Measurements from ENCODE around the gene MYO1E.

Gene MYO1E

DNA sequence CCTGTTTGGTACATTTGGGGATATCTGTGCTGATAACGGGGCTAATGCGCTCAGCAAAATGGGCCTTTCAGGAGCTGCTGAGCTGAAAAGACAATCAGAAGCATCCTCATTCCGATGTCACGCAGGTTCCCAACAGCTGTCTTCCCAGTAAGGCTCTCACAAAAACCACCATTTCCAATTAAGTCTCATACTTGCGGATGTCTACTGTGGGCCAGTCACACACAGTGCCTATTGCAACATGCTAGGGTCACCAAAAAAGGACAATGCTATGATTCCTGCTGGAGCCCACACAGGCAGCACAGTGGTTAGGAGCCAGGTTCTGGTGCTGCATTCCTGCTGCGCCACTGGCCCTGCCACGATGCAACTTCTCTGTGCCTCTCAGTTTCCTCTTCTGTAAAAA is 182.4 kb downstream of the MYO1E start:
- DNase-seq (ENCODE audit: low read depth) = no peak

DNA sequence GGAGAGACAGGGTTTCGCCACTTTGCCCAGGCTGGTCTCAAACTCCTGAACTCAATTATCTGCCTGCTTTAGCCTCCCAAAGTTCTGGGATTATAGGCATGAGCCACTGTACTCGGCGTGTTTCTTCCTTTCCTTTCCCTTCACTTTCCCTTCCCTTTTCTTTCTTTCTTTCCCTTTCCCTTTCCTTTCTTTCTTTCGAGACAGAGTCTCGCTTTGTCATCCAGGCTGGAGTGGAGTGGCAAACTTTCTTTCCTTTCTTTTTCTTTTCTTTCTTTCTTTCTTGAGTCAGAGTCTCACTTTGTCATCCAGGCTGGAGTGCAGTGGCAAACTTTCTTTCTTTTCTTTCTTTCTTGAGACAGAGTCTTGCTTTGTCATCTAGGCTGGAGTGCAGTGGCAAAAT is 183.4 kb downstream of the MYO1E start:
- no peak for DNase-seq (ENCODE audit: low read depth)

DNA sequence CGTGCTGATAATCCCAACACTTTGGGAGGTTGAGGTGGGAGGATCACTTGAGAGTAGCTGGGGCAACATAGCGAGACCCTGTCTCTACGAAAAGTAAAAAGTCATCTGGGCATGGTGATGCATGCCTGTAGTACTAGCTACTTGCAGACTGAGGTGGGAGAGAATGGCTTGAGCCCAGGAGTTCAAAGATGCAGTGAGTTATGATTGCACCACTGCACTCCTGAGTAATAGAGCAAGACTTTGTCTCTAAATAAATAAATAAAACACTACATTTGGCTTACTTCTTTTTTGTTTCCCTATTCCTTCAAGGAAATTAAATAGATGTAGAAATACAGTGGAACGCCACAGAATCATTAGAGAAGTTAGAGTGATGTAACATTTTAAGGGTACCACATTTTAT is 186.2 kb downstream of the MYO1E start:
- peak; percentile 94 for DNase-seq (ENCODE audit: low read depth)

DNA sequence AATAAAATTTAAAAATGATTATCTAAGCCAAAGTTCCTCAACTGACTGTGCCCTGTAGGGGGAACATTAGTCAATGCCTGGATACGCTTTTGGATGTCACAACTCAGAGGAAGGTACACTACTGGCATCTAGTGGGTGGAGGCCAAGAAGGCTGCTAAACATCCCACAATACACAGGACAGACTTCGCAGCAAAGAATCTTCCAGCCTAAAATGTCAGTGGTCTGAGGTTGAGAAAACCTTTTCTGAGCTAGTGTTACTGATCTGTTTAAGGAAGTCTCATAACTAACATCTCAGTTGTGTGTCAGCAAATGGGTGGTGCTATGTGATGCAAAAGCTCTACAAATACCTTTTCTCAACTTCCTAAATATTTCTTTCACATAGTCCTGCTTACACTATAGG is 186.9 kb downstream of the MYO1E start:
- peak; percentile 23 for DNase-seq (ENCODE audit: low read depth)

DNA sequence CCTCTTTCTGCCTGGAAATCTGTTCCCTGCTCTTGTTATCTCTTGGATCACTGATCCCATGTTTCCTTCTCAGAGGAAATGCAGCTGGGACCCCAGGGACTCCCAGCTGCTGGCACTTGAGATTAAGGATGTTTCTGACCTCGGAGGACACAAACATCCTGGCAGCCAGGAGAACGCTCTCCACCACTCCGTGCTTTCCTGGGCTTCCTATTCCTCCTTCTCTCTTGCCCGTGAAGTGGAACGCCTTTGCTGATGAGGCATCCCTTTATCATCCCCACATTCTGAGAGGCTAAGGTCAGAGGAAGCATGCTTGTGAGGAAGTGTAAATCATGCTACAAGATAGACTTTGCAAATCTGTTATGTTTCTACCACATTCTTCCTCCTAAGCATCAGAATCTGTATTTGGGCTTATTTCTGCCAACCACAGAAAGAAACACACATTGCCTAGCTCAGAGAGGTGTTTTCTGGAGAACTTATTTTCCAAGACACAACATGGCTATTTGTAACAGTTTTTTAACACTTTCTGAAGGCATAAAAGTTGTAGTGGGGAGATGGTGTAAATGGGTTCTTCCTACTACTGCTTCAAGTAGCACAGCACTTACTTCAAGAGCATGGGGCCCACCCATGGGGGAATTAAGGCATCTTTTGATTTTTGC is 191.6 kb downstream of the MYO1E start:
- peak; percentile 72 for DNase-seq (ENCODE audit: low read depth)

DNA sequence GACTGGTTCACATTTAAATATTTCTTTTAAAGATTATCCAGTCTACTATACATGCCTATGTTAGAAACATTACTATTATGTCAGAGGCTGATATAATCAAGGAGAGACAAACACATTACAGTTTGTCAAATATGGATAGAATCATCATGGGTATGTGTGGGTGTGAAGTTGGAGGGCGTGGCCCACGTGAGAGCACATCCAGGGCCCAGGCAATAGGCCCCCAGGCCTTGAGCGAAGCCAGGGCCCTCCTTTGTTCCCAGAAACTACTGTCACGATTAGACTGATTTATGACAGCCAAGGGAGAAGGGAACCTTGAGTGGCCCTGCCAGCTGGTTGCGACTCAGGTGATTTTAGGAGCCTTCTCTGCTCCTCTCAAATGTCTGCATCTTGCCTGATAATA is 193.0 kb downstream of the MYO1E start:
- no peak for DNase-seq (ENCODE audit: low read depth)

DNA sequence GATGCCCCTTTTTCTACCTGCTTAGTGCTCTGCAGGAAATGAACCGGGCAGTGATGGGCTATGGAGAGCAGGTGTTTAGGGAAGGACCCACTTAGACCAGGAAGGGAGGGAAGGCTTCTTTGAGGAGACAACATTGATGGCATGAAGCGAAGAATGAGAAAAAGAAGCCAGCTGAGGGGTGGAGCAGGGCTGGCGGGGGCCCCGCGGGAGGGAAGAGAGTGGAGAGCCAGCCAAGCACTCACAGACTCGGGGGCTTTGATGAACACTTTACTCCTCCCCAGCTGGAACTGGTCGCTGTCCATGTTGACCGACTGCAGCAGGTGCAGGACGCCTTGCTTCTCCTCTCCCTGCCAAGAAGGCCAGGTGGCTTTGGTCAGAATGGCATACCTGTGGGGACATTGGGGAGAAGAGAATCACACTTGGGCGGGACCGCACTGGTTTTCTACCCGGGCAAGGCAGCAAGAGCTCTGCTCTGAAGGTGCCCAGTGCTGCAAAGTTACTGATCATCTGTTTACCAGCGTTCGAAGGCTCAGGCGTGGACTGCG is 194.4 kb downstream of the MYO1E start:
- no peak for DNase-seq (ENCODE audit: low read depth)

DNA sequence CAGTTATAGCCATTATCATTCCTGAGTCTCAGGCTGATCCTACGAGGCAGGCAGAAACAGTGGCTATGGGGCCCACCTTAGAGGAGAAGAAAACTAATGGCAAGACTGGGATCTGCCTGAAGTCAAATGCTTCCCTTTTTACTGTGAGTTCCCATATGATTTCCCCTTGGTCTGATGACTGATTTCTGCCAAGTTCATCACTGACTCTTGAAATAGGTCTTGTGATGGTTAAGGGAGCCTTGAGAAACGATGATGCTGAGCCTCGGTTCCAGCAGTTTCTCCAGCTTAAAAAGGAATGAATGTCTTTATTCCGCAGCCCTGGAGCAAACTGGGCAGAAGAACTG is 195.4 kb downstream of the MYO1E start:
- DNase-seq (ENCODE audit: low read depth) = no peak

DNA sequence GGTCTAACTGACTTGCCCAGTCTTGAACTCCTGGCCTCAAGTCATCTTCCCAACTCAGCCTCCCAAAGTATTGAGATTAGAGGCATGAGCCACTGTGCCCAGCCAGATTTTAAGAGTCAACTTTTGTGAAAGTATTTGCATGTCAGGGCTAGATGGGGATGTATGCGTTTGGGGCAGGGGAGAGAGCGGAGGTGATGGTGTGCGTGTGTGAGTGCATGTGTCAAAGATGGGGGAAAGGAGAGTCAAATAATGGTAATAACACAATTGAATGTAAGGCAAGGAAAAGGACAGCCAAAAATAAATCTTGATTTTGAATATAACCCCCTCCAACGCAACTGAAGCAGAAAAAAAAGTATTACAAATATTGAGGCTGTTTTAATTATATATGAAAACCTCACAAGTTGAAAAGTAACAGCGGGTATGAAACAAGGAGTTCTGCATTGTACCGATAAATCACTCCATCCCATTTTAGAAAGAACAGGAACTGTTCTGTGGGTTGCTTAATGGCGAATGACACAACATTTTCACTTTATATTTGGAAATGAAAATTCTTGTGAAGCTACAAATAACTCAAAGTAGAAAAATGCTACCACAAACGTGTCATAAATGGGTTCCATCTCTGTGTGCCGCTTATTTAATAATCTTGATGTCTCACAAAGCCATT is 195.9 kb downstream of the MYO1E start:
- DNase-seq (ENCODE audit: low read depth) = no peak

DNA sequence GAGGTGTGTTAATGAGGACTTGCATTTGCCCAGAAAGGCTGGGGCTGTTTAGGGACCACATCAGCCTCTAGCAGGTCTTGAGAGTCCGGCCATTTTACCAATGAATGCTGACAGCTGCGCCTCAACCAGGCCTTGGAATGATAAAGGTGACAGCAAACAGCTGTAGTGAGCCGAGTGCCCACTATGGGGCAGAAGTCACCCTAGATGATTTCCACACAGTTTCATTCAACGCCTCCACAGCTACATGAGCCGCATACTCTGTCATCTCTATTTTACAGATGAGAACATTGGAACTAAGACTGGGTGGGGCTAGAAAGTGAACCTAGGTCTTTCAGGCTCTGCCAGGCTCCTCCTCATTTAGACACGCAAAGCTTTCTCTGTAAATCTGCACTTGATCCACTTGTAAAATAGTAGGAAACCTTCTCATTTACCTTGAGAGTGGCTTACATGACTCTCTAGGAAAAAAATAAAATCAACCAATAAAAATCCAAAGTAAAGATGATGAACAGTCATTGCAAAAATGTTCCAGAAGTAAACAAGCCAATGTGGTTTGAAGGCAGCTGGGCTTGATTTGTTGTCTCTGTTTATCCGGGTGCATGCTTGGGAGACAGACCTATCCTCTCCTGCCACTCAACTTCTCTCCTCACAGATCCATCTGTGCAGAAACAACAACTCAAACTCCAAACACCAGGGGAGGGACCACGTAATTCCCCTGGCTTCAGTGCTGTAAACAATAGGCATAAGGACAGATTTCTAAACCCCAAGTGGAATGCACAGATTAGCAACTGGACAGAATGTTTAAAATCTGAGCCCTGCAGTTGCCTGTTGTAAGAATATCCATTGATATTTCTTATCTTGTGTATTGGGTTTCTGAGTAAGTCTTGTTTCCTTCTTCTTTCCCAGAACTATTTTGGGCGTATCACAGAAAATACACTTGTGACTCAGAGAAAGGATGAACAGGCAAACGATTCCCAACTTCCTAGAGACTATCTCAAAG is 197.5 kb downstream of the MYO1E start:
- DNase-seq (ENCODE audit: low read depth) = peak; percentile 91

DNA sequence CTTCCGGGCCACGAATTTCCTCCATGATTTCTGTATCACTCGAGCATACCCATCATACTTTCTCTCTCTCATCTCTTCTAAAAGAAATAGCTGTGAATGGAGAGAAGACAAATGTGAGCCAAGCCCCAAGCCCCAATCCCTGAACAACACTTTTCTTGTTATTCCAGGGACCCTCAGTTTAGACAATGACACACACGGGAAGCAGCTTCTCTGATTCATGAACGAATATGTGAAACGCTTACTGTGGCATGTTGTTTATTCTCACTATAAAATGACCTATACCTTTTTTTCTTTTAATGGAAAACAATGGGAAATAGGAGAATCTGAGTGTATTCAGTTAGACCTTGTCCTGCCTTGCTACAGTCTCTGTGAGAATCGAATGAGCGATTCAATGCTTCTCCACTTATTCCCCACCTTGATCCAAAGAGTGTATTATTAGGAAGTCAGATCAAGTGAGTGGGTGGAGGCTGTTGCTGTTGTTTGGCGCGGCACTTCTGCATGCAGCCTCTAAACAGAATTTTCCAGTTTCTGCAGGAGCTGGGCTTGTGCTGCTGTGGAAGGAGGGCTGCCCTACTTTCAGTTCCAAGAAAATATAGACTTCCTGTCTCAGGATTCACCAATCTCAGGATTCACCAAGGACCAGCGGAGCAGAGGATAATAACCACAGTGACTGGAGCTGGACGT is 198.4 kb downstream of the MYO1E start:
- DNase-seq (ENCODE audit: low read depth) = peak; percentile 31

DNA sequence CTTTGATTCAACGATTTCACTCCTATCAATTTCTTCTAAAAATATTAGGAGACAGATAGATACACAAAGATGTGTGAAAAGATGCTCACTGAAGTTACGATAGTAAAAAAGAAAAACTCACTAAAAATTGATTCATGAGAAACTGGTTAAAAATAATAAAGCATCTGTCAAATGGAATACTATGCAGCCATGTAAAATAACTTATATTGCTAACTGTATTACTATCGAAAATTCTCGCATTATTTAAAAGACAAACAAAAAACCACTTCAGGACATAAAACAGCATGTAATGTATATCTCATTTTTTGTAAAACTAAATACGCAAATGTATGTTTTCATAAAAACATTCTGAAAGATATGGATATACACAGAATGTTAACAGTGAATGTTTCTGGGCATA is 199.5 kb downstream of the MYO1E start:
- DNase-seq (ENCODE audit: low read depth) = no peak

DNA sequence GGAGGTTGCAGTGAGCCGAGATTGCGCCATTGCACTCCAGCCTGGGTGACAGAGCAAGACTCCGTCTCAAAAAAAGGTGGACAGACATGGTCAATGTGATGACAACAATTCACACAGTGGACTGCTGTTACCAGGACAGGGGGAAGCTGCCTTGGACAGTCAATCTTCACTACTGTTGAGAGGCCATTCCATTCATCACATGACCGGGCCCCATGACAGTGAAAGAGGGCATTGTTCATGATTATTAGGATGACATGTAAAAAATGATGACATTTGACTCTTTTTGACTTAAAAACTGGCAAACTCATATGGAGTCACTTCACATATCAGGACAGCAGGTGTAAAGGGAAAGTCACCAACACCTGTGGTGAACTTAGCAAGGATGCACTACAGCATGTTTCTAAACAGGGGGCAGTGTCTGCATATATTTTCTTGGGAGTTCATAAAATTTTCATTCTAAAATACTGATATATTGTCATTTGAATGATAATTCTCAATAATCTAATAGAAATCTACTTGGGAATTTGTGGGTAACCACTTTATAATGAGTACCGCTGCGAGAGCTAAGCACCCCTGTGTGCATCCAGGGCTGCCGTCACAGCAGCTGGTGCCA is 200.3 kb downstream of the MYO1E start:
- no peak for DNase-seq (ENCODE audit: low read depth)

DNA sequence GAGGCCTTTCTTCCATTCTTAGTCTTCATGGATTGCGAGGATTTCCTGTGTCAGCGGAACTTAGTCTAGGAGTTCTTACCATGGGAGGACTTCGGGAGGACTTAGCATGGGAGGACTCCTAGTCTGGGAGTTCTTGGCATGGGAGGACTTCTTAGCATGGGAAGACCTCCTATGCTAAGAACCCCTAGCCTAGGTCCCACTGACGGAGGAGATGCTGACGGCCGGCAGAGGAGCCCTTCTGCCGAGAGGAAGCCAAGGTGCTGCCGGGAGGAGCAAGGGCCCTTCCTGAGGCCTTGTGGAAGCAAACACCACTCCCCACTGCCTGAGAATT is 201.6 kb downstream of the MYO1E start:
- no peak for DNase-seq (ENCODE audit: low read depth)

DNA sequence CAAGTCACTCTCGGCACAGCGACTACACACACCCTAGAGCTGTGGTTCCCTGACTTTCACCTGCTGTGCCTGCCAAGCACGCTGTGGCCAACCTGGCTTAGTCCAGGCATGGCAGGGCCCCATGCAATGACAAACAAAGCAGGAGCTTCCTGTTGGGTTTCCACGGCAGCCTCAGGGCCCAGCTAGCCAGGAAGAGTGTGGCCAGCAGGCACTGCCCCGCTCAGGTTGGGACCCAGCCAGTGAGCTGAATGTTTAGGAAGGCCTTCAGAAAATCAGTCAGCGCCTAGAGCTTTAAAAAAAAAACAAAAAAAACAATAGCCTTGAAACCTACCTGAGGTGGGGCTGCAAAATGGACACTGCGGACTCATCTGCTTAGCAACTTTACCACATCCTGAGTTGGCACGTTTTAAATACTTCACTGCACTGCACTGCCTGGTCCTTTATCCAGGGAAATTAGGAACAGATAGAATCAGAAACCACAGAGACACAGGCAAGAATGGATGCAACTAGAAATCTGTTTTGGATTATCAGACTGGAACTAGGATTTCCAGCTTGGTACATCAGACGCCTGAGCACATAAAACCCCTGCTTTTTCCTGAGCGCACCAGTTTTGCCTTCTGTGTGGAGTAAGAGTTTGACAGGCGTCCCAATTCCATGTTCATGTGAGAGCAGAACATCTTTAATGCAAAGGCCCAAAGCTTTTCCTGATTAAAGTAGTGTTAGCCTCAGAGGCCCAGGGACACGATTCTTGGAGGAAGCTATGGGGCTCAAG is 202.2 kb downstream of the MYO1E start:
- peak; percentile 48 for DNase-seq (ENCODE audit: low read depth)

DNA sequence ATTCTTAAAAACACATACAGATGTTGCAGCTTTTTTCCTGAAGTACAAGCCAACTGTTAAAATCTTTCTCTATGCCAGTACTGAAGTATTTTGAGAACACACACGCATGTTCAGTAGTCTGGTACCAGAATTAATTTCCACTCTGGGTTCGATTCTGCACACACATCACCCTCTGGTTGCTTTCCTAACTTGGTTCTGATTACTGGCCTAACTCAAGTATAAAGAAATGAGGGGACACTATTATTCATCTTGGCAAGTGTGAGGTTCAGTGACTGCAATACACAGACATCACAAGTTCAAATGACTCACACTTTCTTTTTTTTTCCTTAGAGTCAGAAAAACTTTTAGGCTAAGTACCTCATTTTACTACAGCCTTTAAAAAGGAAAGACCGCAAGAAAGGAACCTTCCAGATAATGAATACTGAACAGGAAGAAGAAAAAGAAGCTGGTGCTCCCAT is 203.4 kb downstream of the MYO1E start:
- peak; percentile 91 for DNase-seq (ENCODE audit: low read depth)

DNA sequence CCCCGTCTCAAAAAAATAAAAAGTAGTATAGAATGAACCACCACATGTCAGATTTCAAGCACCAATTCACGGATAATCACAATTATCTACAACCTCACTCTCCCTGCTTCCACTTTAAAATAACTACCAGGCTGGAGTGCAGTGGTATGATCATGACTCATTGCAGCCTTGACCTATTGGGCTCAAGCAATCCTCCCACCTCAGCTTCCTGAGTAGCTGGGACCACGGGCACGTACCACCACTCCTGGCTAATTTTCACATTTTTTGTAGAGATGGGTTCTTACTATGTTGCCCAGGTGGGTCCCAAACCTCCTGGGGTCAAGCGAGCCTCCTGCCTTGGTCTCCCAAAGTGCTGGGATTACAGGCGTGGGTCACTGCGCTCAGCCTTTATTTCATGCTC is 204.1 kb downstream of the MYO1E start:
- DNase-seq (ENCODE audit: low read depth) = peak; percentile 74

DNA sequence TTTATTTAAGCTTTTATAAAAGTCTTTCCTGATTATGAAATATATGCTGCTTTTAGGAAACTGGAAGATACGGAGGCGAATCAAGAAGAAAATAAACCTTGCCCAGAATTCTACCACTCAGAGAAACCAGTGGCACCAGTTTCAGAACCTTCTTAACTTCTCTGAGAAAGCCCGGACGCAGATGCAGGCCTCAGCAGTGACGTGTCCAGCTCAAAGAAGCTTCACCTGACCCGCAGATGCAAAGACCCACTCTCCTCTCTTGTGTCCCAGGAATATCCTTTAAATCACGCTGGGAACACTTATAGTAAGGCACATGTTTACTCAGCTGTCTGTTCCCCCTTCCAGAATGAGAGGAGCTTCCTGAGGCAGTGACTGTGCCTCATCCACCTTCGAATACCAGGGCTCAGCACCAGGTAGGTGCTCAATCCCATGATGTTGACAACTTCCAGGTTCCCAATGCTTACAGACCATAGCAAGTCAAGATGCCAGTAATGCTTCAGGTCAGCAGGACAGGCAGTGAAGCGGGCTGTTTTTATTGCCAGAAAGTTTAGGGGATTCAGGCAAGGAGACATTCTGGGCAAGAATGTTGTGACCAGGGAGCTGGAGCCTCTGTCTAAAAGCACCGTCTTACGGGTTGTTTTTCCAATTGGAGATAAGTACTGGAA is 205.9 kb downstream of the MYO1E start:
- no peak for DNase-seq (ENCODE audit: low read depth)

DNA sequence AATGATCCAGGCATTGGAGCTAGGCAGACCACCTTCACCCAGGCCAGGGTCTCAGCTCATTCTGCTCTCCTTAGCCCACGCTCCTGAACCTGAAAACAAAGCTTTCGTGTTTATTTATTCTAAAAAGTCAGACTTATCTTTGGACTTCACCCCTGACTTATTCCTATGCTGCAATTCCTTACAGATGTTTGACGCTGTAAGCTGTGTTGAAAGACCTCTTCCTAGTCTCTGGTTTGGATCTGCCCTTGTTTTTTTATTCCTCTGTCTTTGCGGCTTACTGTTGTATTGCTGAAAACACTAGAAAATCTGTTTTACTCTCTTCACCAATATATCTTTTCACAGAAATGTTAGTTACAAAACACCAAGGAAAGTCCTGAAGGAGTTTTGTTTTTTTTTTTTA is 206.5 kb downstream of the MYO1E start:
- DNase-seq (ENCODE audit: low read depth) = peak; percentile 68

DNA sequence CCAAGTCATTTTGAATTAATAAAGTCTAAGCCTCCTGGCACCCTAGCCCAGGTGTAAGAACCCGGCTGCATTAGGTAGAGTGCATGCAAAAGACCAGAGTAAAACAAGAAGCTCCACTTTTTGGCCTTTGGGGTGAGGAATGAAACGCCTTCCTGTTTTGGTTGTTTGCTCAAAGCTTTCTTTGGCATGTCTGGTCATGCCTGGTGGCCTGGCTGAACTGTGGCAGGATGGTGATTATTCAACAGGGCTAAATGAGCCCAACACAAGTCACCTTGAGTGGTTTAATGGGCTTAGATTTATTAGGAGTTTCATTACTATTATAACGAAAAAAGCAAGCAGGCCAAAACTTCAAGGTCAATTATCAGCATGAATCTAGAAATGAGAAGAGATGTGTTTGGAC is 206.9 kb downstream of the MYO1E start:
- peak; percentile 57 for DNase-seq (ENCODE audit: low read depth)

Data from iris pigment epithelial cell (primary cell).